GM10266 (cell line): ENCODE results near the gene TNFAIP3.
A peak's percentile ranks its signal among the peaks of the same experiment; 100 is the strongest.

ENCODE experiments used
- DNase-seq: peaks from one replicate; pipeline ENCODE4 v3.0.0; 2012; ENCODE audit errors: extremely low spot score
- TF ChIP-seq, protein P1 (sequence below): IDR thresholded peaks from 2 replicates; pipeline ENCODE4 v1.5.1; 2012; ENCODE audit warnings: mild to moderate bottlenecking, low read depth; ENCODE audit not compliant: control insufficient read depth, insufficient read depth; ENCODE audit errors: missing control alignments

TNFAIP3 gene

DNA sequence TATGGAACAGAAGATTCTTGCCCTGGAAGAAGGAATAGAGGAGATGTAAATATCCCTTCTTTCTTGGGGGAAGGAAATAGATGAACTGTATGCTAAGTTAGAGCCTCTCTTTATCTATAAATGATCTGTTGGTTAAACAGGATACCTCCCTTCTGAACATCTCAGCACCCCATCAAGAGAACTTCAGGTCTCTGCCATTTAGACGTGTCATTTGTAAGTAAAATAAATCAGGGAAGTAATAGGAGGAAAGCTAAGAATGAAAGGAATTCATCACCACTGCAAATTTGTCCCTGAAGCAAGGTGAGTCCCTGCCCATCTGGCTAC is 42.5 kb upstream of the TNFAIP3 start:
- TF ChIP-seq, protein P1, sequence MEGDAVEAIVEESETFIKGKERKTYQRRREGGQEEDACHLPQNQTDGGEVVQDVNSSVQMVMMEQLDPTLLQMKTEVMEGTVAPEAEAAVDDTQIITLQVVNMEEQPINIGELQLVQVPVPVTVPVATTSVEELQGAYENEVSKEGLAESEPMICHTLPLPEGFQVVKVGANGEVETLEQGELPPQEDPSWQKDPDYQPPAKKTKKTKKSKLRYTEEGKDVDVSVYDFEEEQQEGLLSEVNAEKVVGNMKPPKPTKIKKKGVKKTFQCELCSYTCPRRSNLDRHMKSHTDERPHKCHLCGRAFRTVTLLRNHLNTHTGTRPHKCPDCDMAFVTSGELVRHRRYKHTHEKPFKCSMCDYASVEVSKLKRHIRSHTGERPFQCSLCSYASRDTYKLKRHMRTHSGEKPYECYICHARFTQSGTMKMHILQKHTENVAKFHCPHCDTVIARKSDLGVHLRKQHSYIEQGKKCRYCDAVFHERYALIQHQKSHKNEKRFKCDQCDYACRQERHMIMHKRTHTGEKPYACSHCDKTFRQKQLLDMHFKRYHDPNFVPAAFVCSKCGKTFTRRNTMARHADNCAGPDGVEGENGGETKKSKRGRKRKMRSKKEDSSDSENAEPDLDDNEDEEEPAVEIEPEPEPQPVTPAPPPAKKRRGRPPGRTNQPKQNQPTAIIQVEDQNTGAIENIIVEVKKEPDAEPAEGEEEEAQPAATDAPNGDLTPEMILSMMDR = no peak
- DNase-seq = no peak

DNA sequence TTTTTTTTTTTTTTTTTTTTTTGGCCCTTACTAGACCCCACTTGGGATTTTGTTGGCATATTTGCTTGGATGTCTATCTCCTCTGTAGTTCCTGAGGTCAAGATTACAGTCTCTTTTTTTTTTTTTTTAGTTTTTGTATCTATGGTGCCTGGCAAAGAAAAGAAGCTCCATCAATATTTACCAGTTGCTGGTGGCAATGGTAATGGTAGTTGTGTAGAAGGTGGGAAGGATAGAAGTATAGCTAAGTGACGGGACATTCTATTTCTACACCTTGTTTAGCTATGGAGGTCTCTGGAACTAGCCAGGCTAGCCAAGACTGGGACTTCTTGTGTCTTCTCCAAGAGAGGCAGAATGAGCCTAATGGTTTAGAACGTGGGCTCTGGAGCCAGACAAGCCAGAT is 42.2 kb upstream of the TNFAIP3 start:
- DNase-seq = no peak
- TF ChIP-seq, protein P1 = no peak

DNA sequence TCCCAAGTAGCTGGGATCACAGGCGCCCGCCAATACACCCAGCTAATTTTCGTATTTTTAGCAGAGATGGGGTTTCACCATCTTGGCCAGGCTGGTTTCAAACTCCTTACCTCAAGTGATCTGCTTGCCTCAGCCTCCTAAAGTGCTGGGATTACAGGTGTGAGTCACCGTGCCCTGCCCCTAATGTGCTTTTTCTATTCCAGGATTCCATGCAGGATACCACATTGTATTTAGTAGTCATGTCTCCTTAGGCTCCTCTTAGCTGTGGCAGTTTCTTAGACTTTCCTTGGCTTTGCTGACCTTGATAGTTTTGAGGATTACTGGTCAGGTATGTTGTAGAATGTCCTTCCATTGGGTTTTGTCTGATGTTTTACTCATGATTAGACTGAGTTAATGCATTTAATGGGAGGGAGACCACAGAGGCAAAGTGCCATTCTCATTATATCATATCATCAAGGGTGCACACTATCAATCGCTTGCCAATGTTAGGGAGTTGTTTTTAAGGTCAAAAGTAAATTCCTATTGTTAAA is 39.6 kb upstream of the TNFAIP3 start:
- no peak for DNase-seq
- TF ChIP-seq, protein P1 = no peak

DNA sequence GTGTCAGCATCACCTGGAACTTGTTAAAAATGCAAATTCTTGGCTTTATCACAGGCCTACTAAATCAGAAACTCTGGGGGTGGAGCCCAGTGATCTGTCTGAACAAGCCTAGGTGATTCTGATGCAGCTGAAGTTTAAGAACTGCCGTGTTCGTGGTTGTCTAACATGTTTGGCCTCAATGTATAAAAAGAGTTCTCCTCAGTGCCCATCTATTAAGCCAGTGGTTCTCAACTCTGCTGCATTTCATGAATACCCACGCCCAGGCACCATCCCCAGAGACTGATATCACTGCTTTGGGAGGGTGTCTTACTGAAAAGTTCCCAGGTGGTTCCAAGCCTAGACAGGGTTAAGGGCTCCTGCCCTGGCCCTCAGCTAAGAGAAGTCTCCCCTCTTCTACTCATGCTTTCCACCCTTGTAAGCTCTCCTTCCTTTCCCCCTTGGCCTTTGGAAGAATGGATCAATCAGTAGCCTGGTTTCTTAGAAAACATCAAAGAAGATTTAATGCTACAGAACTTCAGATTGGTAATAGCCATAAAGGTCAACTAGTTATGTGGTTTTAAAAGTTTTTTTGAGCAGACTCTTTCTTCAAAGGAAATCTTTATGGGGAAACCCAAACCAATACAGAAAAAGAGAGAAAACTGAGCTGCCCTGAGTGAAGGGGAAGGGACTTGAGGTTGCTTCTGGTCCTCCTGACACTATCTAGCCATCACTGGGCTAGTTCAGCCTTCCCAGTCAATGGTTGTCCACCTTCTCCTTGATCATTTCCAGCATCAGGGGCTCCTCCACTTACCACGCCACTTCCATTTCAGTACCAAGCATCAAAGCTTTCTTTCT is 38.9 kb upstream of the TNFAIP3 start:
- DNase-seq = peak; percentile 30
- TF ChIP-seq, protein P1 = no peak

DNA sequence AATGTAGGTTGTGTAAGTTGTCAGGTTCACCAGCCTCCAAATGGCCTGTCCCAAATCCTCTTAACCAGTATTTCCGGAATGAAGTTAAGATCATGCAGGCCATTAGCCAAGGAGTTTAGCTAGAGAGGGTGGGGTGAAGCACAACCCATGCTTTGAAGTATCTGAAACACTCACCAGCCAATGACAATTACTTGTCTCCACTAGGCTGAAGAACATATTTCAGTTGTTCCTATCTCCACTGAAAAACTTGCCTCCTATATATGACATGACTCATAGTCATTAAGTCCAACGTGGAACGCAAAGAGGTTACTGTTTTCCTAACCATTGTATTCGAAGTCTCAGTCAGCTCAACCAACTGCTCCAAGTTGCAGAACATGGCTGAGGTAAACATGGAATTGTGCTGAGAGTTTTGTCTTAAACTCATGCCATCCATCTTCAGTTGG is 37.4 kb upstream of the TNFAIP3 start:
- no peak for DNase-seq

DNA sequence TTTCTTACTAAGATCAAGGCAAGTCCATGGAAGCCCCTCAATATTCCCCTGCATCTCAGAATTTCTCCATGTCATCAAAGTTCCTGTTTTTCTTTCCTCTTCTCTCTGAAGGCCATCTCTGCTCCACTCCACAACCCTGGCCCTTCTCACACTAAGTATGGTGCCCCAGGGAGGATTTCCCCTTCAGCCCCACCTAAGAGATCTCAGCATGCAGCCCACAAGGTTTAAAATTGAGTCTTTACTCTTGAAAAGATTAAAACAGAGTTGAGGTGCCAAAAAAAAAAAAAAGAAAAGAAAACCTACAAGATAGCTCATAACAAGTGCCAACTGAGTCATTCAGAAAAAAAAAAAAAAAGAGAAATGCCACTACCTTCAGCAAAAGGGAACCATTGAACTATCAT is 36.5 kb upstream of the TNFAIP3 start:
- DNase-seq = no peak
- TF ChIP-seq, protein P1 = no peak

More for the DNA sequence above, 37.4 kb upstream of the TNFAIP3 start:
- TF ChIP-seq, protein P1 = no peak

DNA sequence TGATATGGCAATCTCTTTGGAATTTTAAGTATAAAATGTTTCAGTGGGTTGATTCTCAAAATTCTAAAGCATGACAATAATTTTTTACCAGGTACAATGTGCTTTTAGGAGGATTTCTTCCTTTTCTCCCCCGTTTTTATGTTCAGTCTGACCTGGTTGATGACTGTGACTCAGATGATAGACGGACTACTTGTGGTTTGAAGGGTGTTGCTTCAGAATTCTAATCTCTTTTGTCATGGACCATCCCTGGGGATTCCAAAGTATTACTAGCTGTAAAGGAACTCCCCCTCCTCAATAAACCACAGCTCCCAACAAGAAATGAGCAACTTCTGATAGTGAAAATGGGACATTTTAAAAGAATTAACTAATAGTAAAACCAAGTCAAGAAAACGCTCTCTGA is 34.9 kb upstream of the TNFAIP3 start:
- TF ChIP-seq, protein P1 = no peak
- no peak for DNase-seq
